ENCODE data around the gene OGFOD1.

OGFOD1 gene

DNA sequence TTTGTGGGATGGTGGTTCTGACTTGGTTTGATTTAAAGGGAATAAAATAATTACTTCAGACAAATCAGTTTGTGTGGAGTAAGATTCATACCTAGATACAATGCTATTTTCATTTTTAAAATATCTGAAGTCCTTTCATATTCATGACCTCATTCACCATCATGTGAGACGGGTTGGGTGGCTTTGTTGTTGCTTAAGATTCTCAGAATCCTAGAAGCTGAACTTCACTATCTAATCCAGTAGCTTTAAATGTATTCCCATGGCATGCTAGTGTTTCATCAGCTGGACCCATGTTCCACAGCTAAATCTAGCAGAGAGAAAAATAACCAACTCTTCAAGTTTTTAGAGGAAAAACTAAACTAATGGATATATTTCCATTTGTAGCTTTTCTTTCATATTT is 23.3 kb upstream of the OGFOD1 start:
- no peak for DNase-seq

DNA sequence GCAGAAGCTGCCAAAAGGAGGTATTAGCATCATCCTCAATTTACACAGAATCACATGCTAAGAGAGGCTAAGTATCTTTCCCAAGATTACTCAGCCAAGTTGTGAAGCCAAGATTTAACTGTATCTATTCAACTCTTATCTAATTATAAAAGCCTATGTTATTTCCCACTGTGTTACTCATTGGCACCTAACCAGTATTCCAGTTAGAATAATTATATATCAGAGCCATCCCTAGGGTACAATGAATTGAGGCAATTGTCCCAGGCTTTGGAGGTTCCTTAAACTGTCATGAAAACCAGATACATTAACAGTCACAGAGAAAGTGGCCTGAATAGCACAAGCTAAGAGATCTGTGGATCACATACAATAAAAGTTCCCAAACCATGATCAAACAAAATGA is 15.1 kb upstream of the OGFOD1 start:
- no peak for DNase-seq

DNA sequence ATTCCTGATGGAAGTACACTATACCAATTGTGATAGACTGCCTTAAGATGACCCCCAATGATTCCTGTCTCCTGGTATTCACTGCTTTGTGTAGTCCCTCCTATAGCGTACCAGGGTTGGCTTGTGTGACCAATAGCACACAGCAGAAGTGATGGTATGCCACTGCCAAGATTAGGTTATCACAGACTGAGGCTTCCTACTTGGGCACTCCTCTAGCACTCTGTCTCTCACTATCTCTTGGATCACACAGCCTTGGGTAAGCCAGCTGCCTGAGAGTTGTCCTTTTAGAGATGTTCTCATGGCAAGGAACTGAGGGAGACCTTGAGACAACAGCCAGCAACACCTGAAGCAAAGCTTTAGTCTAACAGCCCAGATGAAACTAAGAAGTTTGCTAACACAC is 13.3 kb upstream of the OGFOD1 start:
- no peak for DNase-seq

DNA sequence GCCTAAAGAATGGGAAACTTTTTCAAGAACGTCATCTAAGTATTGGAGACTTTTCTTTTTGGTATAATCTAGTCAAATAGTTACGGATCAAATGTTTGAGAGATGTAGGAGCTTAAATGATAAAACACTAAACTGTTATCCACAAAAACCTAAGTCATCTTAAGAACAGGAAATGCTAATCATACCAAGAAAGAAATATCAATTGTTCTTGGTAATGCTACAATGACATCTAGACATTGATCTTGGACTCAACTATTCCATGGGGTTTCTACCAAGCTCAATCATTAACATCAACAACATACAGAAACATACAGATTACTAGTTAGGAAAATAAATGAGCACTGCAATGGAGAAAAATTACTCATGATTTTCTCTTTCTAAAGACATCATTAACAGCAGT is 4.1 kb upstream of the OGFOD1 start:
- no peak for DNase-seq

DNA sequence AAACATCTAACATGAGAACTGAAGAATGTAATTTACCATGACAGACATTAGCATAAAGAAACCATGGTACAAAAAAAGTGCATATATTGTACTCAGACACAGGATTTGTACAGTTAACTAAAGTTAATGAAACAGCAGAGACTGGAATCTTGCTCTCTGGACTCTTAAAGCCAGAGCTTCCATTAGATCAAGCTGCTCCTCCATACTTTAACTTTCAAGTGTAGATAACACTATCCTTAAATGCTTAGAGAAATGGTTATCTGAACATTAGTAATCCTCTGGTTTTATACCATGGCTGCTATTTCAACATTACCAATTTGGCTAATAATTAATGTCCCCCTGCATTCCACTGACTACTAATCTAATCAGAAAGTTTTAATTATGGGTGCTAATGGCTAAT is 3.3 kb upstream of the OGFOD1 start:
- DNase-seq, result no peak

DNA sequence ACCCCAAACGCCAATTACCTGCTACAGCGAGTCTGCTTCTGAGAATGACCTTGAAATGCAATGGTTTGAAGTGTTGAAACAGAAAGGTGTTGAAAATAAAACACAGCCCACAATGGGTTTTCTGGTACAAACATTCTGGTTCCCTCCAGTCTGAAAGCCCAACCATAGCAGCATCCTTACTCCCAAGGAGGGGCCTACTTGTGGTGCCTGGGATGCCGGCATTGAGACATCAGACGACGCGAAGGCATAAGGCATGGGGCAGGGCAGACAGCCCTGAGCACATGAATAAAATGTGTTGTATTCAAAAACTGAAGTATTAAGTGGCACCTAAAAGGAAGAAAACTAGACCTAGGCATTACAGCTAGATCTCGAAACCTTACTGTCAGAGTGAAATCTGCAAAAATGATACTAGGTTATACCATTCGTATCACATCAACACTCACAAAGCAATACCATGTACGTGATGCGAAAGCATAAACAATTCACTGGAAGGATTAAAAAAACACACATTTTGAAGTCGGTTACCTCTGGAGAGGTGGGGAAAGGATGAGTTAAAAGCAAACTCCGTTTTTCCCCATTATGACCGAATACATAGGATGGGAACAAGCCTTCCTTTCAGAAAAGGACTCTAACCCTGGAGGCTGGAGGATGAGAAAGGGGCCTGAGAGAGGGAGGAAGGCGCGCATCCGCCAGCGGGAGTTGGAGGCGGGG is 924 bp upstream of the OGFOD1 start:
- no peak for DNase-seq

DNA sequence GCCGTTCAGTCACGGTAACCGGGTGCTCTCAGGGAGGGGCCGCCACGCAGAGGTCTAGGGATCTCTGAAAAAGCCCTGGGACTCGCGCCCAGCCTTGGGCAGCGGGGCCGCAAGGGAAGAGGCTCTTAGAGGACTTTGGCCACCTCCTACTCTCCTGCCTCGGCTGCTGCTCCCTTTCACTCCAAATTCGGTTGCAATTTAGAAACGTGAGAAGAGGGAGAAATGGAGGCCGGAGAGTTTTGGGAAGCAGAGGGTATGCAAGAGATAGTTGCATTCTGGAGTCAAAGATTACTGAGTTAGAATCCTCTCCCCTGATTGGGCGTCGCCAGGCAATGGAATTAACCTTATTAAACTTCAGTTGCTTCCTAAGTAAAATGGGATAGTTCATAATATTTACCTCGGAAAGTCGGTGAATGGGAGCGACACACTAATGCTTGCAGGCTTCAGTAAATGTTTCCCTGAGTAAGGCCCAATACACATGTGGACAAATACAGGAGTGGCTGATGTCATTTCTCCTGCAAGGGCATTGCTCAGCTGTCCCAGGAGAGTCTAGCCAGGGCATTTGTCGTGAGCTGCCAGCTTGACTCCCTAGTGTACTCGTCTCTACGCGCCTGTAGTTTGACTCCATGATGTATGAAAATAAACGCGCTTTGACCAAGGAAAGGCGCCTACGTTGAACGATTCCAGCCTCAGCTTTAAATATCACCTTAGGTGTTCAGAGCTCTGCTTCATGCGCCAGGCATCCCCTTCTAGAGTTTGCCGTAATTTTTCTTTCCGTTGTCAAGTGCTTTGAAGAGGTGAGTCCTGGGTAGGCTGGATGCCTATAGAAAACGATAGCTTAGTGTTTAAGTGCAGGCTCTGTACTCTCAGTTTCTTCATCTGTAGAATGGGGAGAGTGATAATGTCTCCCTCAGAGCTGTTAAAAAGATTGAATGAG is 667 bp downstream of the OGFOD1 start:
- DNase-seq, result no peak

DNA sequence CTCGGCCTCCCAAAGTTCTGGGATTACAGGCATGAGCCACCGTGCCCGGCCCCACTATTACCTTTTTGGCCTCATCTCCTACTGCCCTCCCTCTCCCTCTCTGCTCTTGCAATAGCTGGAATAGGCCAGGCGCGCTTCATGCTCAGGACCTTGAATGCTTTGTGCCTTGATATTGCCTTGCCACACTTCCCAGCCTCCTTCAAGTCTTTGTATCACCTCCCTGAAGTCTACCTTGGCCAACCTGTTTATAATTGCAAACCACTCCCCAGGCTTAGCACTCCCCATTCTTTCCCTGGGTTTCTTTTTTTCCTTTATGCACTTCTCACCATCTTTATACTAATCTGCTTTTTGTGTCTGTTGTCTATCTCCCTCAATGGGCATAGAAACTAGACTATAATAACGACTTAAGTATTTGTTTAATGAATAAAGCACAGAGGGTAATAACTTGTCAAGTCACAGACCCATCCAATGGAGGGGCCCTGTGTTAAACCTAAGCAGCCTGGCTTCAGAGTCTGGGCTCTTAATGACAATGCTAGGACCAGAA is 6.6 kb downstream of the OGFOD1 start:
- no peak for DNase-seq

DNA sequence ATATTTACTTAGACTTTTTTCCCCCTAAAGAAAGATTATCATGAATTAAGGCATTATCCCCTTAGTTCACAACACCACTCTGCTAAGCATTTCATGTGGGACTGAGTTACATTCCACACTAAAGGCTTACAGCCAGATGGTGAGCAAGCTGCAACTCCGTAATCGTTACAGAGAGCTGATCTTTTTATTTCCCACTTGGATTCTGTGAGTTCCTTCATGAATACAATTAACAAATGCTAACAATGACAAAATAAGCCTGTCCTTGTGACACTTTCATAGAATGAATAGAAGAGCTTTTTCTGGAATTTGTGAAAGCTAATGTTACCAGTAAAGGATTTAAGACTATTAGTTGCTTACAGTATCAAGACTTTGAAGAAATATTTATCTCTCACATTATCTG is 8.7 kb downstream of the OGFOD1 start:
- DNase-seq, result no peak

DNA sequence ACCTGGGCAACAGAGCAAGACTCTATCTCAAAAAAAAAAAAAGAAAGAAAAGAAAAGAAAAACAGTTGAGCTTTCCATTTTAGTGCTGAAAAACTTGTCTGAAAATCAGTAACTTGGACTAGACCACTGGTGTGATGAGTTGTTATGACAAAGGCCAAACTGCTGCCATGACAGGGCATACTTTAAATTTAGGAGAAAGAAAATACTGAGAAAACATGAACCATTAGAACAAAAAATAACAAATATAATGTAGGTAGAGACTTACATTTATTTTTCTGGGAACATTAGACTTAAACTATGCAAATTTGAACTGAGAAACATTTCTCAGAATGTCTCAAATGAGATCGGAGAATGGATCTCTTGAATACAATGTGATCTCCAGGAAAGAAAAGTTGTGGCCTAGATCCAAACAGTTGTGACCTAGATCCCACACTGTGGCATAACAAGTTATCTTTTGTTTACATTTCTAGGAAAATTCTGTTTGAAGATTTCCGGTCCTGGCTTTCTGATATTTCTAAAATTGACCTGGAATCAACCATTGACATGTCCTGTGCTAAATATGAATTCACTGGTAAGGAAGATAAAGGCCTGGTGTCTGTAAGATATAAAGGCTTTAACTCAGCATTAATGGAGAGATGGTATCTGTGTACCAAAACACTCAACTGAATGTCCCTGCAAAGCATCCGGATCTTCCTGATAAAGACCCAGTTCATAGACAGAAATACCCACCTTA is 10.9 kb downstream of the OGFOD1 start:
- DNase-seq, result no peak

DNA sequence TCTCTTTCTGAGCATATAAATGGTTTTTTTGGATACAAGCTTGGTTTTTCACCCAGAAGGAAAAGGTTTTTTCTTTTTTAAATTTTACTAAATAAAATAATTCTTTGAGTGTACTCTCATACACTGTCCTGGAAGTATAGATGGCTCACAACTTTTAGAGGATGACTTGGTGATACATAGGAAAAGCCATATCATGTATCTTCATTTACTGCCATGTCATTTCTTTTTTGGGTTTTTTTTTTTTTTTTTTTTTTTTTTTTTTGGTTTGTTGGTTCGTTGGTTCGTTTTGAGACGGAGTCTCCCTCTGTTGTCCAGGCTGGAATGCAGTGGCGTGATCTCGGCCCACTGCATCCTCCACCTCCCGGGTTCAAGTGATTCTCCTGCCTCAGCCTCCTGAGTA is 11.8 kb downstream of the OGFOD1 start:
- no peak for DNase-seq

DNA sequence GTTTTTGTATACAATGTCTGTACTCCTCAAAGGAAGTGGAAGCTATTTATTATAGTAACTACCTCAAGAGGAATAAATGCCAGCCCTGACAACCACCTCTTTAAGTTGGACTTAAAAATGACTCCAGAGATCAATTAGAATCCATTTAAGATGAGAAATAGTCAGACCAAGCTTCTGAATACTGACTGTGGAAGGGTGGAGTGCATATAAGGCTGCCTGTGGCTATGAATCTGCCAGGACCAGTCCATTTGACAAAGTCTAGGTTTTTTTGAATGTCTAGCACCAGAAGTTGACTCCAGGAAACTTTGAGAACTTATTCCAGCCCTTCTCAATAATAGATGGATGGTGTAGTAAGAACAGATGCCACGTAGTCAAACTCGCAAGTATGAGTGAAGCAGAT is 15.0 kb downstream of the OGFOD1 start:
- DNase-seq, result no peak

DNA sequence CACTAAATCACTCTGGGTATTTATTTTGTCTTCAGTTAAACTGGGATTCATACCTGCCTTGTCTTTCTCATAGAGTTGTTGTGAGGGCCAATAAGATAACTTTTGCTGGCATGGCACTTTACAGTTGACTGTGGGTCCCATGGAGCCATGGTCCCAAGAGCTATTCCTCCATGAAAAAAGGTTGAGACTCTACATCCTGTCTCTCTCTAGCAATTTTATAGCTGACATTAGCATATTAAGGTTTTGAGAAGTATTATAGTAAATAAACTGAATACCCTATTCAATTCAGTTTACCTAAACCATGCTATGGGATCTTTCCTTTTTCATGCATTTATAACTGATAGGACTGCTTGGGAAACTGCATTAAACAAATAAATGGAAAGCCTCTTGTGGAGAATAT is 17.4 kb downstream of the OGFOD1 start:
- DNase-seq, result no peak

DNA sequence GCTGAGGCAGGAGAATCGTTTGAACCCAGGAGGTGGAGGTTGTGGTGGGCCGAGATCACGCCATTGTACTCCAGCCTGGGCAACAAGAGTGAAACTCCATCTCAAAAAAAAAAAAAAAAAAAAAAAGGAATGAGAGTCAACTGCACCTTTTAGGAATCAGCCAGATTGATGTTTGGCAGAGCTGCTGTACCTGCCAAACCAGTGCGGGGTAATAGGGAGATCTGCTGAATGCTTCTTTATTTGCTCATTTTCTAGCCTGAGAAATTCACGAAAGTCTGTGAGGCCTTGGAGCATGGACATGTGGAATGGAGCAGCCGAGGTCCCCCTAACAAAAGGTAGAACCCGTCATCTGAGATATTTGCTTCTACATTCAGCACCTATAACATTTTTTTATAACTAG is 18.4 kb downstream of the OGFOD1 start:
- no peak for DNase-seq

DNA sequence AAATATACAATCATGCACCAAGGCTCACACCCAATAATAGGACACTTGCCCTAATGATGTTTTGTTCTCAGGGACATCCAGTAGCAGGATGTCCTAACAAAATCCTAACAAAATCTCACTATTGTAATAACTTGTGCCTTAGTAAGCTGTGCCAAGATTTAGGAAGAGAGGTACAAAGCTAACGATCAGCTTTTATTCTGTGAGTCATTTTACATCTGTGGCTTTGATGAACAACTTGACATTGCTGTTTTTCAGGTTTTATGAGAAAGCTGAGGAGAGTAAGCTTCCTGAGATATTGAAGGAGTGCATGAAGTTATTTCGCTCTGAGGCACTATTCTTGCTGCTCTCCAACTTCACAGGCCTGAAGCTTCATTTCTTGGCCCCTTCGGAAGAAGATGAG is 18.9 kb downstream of the OGFOD1 start:
- no peak for DNase-seq

DNA sequence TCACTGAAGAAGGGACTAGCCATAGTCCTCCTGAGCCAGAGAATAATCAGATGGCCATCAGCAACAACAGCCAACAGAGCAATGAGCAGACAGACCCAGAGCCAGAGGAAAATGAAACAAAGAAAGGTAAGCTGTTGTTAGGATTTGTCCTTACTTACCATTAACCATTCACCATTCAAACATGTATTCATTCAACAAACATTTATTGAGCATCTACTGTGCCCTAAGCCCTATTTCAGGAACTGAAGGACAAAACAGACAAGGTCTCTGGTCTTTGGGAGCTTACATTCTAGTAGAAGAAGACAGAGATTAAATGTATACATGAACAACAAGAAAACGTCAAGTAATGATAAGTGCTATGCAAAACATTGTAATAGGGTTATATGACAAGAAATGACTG is 19.3 kb downstream of the OGFOD1 start:
- no peak for DNase-seq

DNA sequence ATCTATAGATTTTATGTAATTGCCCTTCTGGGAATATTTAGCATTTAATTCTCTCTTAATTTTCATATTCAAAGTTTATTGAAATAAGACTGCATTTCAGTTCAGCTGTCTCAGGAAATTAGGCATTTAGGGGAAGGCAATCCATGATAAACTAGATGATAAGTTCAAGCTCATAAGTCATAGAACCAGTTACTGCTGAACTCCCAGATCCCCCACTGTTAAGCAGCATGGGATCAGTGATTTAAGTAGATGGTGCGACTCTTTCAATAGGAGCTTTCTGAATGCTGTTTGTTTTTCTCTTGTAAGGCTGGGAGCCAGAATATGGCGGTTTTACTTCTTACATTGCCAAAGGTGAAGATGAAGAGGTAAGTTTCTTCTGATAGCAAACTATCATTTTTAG is 23.8 kb downstream of the OGFOD1 start:
- no peak for DNase-seq

DNA sequence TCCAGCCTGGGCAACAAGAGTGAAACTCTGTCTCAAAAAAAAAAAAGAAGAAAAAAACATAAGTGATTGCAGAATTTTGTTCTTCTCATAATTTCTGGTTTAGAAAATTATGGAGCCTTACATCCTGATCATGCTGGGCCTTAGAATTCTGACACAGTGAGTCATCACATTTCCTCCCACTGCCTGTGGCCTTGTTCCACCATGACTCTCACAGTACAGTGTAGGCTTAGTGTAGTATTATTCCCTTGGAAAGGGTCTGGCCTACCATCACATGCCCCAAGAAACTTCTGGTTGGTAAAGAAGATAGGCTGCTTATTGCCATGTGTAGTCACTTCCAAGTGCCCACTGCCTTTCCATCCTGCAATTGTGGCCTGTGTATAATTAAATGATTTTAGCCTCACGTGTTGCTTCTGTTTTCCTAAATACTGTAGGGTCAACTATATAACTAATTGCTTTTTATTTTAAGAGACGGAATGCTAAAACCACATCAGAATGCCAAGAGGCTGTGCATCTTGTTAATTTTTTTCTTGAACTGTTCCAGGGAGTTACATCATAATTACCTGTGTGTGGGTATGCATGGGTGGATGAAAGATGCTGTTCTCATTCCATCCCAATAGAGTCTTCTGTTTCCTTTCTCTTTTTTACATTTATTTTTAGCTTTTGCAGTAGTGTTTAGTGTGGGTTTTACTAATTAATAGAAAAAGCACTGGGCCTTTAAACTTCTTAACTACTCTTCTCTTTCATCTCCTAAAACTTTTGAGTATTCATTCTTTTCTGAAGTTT is 25.9 kb downstream of the OGFOD1 start:
- DNase-seq, result no peak

DNA sequence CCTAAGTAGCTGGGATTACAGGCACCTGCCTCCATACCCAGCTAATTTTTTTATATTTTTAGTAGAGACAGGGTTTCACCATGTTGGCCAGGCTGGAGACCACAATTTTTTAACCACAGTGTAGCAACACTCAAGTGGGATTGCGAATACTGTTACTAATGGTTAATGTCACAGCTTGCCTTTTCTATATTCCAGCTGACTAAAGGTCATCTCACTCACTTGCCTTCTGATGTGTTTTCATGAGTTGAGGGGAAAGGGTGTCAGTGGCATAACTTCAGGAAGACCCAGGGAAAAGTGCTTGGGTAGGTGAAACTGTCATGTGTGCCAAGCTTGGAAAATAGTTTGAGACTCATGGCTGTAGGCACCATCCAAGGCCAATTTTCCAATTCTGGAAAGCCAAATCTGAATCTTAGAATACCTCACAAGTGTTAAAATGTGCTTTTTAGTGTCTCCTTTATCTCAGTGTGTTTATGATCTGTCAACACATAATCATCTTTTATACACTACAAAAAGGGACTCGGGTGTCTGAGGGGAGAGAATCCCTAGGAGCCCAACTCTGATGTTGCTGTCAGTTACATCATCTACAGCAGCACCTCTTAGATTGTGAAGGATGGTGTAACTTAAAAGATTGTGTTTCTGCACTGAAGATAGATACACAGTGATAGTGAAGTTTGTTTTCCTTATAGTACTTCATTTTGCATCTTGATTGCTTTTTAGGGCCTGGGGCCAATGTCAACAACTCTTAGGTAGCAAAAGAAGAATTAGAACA is 27.1 kb downstream of the OGFOD1 start:
- DNase-seq, result no peak

DNA sequence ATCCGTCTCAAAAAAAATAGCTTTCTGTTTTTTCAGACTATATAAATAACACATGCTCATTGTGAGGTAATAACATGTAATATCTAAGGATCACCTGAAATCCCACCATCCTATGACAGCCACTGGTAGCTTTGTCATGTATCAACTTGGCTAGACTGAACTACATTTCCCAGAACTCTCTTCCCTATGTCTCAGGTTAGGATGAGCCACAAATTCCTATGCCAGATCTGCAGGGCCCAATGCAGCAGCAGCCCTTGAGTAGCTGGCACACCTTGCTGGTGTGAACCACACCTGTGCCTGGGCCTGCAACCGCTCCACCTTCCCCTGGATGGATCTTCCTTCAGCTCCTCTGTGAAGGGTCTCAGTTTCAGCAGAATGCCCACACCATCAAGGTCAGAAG is 28.1 kb downstream of the OGFOD1 start:
- no peak for DNase-seq

DNA sequence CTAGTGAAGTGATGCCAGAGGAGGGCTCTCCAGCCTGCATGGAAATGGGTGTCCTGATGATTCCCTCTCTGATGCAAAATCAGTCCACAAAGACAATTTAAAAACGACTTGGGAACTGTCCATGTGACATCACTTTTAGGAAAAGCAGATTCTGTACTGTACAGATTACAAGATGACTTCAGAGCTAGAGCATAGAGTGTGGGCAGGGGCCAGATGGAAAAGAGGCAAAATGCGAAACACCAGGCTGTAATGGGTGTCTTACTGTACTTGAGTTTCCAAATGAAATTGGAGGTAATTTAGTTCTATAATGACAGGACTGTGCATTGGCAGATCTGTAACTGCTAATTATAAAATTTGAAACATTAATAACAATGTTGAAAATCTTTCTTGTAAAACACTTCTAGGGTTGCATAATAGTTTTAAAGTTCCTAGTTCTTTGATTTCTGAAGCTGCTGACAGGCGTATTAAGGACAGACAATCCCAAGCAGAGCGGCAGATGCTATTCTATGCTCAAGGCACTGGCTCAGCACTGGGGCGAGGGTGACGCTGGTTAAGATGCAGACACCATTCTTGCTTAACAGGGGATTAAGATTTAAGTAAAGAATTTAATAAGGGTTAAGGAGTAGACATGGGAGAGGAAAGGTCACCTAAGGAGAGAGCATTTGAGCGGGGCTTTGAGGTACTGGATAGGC is 29.6 kb downstream of the OGFOD1 start:
- no peak for DNase-seq

All from activated CD8-positive, alpha-beta memory T cell treated with anti-CD3 and anti-CD28 coated beads for 24 hours (primary cell).